ENCODE measurements around the gene SERPINB1.
A peak's percentile ranks its signal among the peaks of the same experiment; 100 is the strongest.
"Not testable (repeated sequence)": the region's sequence is repeated elsewhere in the genome, so short reads cannot be mapped to it uniquely, and the experiment has no call there.

SERPINB1 gene

GRCh38 chr6:2841264-2842138 is at the start of gene SERPINB1:
TSS of gene SERPINB1 (minus strand) at chr6:2841863. CDS start at chr6:2840586, 1,277 bp downstream.
- DNase-seq: peak; percentile 90

GRCh38 chr6:2890976-2891767 is 49.5 kb upstream of the SERPINB1 start:
- DNase-seq: no peak

- DNase-seq: no peak
Measured at GRCh38 chr6:2885967-2886735, 44.5 kb upstream of the SERPINB1 start.

- no peak for DNase-seq
Measured at GRCh38 chr6:2884804-2885203, 43.1 kb upstream of the SERPINB1 start.

- no peak for DNase-seq
Measured at GRCh38 chr6:2883673-2884072, 42.0 kb upstream of the SERPINB1 start.

- DNase-seq: no peak
Measured at GRCh38 chr6:2881423-2881822, 39.8 kb upstream of the SERPINB1 start.

GRCh38 chr6:2880156-2880555 is 38.5 kb upstream of the SERPINB1 start:
- DNase-seq: not testable (repeated sequence)

- DNase-seq: no peak
Measured at GRCh38 chr6:2877960-2878359, 36.3 kb upstream of the SERPINB1 start.

- DNase-seq: no peak
Measured at GRCh38 chr6:2877057-2877882, 35.6 kb upstream of the SERPINB1 start.

GRCh38 chr6:2876210-2877056 is 34.8 kb upstream of the SERPINB1 start:
- no peak for DNase-seq

GRCh38 chr6:2875359-2876191 is 33.9 kb upstream of the SERPINB1 start:
- no peak for DNase-seq

- DNase-seq: no peak
Measured at GRCh38 chr6:2873643-2874042, 32.0 kb upstream of the SERPINB1 start.

- DNase-seq: no peak
Measured at GRCh38 chr6:2872423-2873358, 31.0 kb upstream of the SERPINB1 start.

GRCh38 chr6:2871953-2872352 is 30.3 kb upstream of the SERPINB1 start:
- no peak for DNase-seq

GRCh38 chr6:2871102-2871501 is 29.4 kb upstream of the SERPINB1 start:
- DNase-seq: no peak

- DNase-seq: no peak
Measured at GRCh38 chr6:2870046-2870636, 28.5 kb upstream of the SERPINB1 start.

GRCh38 chr6:2868637-2869036 is 27.0 kb upstream of the SERPINB1 start:
- DNase-seq: no peak

GRCh38 chr6:2866171-2866846 is 24.6 kb upstream of the SERPINB1 start:
- DNase-seq: no peak
